D721Med (cell line): ENCODE data around the gene ARHGAP25.

Experiments used
- DNase-seq: peaks from one replicate; pipeline ENCODE4 v3.0.0; 2011; ENCODE audit warnings: low spot score; ENCODE audit not compliant: insufficient read length
- FAIRE-seq: peaks from 2 replicates; lab custom pipeline; 2011; peaks lifted over from hg19 to GRCh38; lab: Jason Lieb, UNC
- TF ChIP-seq, protein P1 (sequence below): IDR thresholded peaks from 2 replicates; pipeline ENCODE4 v1.5.1; 2012; ENCODE audit warnings: mild to moderate bottlenecking, control low read depth; ENCODE audit not compliant: insufficient read depth; ENCODE audit errors: missing control alignments

ARHGAP25 gene

DNA sequence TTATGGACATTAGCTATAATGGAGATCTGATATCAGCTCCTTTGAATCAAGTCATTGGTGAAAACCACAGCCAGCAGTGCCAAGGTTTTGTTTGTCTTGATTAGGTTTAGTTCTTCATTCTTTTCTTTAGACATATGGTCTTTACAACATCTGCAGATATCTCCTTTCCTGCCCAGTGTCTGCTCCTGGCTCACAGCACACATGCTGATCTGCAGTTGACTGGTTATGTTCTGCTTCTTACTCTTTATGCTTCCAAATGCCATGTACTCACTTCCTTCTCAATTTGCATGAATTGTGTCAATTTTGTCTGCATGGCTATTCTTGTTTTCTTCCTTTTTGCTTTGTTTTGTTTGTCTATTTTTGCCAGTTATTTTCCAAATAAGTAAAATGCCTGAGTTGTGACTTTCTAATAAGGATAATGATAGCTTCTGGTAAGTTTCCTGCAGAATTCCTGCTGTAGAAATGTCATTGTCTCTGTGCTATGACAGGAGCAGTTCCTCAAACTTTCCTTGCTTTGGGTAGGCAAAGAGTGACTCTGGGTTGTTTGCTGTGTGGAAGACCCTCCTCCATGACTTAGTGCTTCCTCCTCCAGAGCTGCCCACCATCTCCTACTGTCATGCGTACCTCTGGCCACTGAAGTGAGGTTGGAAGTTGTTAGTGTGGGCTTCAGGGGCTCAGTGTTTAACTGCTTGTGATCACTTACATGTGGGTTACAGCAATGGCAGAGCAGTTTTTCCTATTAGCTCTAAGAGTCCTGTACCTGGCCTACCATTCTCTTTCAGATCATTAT is 8.2 kb downstream of the ARHGAP25 start:
- DNase-seq (no peak), FAIRE-seq (no peak)
- TF ChIP-seq, protein P1, sequence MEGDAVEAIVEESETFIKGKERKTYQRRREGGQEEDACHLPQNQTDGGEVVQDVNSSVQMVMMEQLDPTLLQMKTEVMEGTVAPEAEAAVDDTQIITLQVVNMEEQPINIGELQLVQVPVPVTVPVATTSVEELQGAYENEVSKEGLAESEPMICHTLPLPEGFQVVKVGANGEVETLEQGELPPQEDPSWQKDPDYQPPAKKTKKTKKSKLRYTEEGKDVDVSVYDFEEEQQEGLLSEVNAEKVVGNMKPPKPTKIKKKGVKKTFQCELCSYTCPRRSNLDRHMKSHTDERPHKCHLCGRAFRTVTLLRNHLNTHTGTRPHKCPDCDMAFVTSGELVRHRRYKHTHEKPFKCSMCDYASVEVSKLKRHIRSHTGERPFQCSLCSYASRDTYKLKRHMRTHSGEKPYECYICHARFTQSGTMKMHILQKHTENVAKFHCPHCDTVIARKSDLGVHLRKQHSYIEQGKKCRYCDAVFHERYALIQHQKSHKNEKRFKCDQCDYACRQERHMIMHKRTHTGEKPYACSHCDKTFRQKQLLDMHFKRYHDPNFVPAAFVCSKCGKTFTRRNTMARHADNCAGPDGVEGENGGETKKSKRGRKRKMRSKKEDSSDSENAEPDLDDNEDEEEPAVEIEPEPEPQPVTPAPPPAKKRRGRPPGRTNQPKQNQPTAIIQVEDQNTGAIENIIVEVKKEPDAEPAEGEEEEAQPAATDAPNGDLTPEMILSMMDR, result no peak

DNA sequence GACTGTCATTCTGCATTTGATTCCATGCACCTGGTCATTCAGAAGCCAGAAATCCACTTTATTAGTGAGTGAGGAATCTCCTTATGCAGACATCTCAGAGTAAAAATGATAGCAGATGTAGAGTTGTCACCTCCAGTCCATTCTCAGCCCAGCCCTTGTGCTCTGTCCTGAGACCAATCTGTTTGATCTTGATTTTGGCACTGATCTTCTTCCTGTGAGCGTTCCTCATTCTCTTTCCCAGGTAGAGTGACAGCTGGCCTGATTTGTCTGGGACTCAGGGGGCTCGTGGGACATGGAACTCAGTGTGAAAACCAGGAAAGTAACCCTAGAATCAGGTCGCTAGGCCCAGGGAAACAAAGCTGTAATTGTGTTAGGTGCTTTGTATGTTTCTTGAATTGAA is 8.9 kb downstream of the ARHGAP25 start:
- DNase-seq (no peak), FAIRE-seq (no peak)
- TF ChIP-seq, protein P1, result no peak

DNA sequence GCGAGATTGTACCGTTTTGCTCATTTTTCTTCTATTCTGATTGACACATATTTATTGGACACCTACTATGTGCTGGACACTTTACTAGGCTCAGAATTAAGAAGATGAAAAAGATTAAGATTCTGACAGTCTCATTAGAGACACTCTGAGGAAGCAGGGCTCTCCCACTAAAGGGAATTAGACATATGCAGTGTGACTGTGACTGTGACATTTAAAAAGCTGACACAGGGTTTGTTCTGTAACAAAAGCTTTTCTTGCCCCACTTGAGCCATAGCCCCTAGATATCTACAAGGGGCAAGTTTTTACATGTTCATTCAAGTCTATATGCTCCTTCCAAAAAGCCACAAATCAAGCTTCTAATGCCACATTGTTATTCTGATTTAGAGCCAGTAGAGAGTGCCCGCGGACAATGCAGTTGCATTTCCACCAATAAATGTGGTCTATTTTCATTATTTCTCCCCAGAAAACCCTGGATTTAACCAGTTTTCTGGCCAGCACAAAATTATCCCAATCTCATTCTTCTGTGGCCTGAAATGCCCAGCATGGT is 9.8 kb downstream of the ARHGAP25 start:
- FAIRE-seq (no peak), DNase-seq (no peak)
- TF ChIP-seq, protein P1, result no peak

DNA sequence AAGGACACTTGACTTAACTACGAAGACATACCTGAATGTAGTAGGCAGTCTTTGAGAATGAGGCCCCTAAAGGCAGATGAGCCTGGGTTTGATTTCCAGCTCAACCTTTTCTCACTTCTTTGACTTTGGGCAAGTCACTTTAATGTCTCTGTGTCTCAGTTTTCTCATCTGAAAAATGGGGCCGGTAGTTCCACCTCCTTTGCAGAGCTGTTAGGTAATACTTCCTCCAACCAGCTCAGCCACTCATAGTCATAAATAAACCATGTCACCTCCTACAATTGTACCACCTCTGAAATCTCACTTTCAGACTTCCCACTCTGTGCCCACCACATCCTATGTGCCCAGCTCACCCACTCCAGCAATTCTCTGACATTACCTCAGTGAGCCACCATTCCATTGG is 10.4 kb downstream of the ARHGAP25 start:
- DNase-seq (no peak), FAIRE-seq (no peak)
- TF ChIP-seq, protein P1, result no peak

DNA sequence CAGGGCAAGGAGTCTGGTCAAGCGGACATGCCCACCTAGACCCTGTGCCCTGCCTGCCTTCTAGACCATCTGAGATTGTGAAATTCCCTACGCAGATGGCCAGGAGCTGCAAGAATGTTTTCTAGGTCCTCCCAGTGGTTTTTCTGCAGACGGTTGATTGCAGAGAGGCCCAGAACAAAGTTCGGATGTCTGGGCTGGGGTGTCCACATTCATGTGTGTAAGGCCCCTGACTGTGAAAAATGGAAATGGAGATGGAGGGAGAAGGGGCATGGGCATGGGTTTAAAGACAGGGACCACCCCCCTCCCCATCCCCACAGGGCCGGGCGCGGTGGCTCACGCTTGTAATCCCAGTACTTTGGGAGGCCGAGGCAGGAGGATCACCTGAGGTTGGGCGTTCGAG is 11.8 kb downstream of the ARHGAP25 start:
- TF ChIP-seq, protein P1, result no peak
- DNase-seq (no peak), FAIRE-seq (no peak)

DNA sequence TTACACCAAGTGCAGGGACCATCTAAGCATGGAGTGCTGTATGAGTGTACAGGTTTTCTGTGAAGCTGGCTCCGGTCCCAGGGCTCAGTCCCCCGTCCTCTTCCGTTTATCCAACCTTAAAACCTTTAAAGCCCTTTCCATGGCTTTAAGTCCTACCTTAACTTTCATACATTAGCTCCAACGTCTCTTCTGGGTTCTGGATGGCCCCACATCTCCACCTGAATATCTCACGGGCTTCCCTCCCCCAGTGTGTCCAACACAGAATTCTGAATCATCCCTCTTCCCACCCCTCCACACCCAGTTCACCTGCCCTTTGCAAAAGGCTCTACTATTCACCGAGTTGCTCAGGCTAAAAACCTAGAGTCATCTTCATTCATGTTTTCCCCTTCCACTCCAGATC is 12.8 kb downstream of the ARHGAP25 start:
- DNase-seq, result no peak
- FAIRE-seq, result no peak
- TF ChIP-seq, protein P1, result no peak

DNA sequence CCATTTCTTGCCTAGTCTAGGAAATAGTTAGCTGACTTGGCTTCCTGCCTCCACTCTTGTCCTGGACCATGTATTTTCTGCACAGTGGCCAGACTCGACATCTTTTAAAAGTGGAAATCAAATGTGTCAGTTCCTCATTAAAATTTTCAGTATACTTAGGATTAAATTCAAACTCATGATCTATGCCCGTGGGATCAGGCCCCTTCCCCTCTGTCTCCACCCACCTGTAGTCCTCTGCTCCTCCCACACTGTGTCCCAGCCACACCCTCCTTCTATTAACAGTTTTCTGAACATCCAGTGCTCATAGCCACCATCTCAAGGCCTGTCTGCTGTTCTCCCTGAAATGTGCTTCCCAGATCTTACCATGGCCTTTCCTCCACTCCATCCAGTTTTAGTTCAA is 13.3 kb downstream of the ARHGAP25 start:
- TF ChIP-seq, protein P1, result no peak
- FAIRE-seq, result no peak

More for the DNA sequence above, 13.3 kb downstream of the ARHGAP25 start:
- DNase-seq, result no peak
